ENCODE measurements around the gene GPRASP3. TPM values are rescaled to one million over a fixed set of nuclear protein-coding genes. Genes with fewer than 3 reads are reported as not detected.
A peak's percentile ranks its signal among the peaks of the same experiment; 100 is the strongest.

GPRASP3 gene
- total and polyA plus RNA-seq, 2 of the 4 experiments (the other 2 are of a cell fraction), result 2.2 to 8.1 TPM

DNA sequence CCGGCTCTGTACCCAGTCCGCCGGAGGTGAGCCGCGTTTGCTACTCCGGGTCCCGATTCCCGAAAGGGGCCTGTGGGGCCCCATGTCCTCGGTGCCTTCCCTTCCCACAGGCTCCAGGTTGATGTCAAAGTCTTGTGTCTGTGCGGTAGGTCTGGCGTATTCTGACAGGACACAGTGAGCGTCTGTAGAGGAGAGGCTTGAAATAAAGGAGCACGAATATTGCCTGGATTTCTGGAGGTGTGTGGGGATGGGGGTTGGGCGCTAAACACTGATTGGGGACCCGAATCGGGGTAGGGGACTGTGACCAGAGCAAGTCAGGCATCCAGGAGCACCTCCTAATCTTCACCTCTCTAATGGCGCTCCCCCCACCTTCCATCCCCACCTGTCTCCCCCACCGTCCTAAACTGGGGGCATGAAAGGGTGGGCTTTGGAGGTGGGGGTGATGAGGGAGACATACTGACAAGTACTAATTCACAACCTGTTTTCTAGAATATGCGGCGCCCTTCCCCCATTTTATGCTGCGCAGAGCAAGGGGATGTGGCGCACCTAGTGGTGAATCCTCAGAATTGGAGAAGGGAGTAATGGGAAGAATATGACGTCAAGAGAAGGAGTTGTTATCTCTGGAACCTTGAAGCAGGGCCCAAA is 7.4 kb upstream of the GPRASP3 start (continued):
- TF ChIP-seq RCOR1 (IDR thresholded peaks at IDR 0.05; ENCODE audit: insufficient replicate concordance, low read length), result no peak

GRCh38 chrX:102714994-102715393 is 5.5 kb upstream of the GPRASP3 start:
- no peak overlapping the region for H3K4me3 ChIP-seq (ENCODE audit: insufficient read depth, low read depth, low read length)
- H3K27ac ChIP-seq (ENCODE audit: insufficient read depth, low read length), result no peak overlapping the region
- no peak overlapping the region for H2AK5ac ChIP-seq (ENCODE audit: low read depth, low read length)
- H2BK5ac ChIP-seq (ENCODE audit: low read depth, low read length, poor library complexity, severe bottlenecking), result no peak overlapping the region
- H3K79me1 ChIP-seq (ENCODE audit: low read depth in 1 of 2, low read length in 2 of 2), result no peaks in the 10 kb centered on the region; a peak in 1 of 4 replicates
- WGBS, 2 experiments (ENCODE audit: extremely low coverage in 2 of 2, insufficient read length in 1 of 2), result 59% methylated on average over 6 of the region's 6 CpGs; no CpG with 5 or more reads in 1 of the 2 experiments
- H3K36me3 ChIP-seq (ENCODE audit: control insufficient read depth, insufficient read depth, low read length), result no peaks in the 10 kb centered on the region; the same call in 1 of the 2 replicates
- no peak overlapping the region for H4K91ac ChIP-seq (ENCODE audit: insufficient read depth, low read depth, low read length)
- H3K4me2 ChIP-seq (ENCODE audit: low read depth, low read length), result no peak overlapping the region
- dilution Hi-C loops (cut with HindIII; ENCODE audit: low sequenced_read_pairs, unreplicated experiment) (no loop called here), intact Hi-C loops (cut with micrococcal nuclease) (loop anchor here (10.0 kb wide), 1 partner anchor 200 kb away; the partner anchor contains the start of gene TMSB15A), in situ Hi-C loops (cut with MboI; ENCODE audit: low sequenced_read_pairs) (no loop called here)
- no peak overlapping the region for H3K4ac ChIP-seq (ENCODE audit: low read depth, low read length)
- H2AK9ac ChIP-seq (replicated peaks; ENCODE audit: low read depth, low read length, poor library complexity), result no peak overlapping the region
- H3K18ac ChIP-seq (ENCODE audit: low read depth, low read length), result no peak overlapping the region
- DNase-seq, result no peak
- no peaks in the 10 kb centered on the region; the same call in 1 of the 2 replicates for H3K9me1 ChIP-seq (ENCODE audit: insufficient read depth, low read length)
- ATAC-seq (ENCODE audit: low read depth), result no peak
- H4K8ac ChIP-seq (ENCODE audit: low read depth in 2 of 2, low read length in 2 of 2), result no peak overlapping the region
- H2BK15ac ChIP-seq (ENCODE audit: low read depth, low read length), result no peak overlapping the region
- TSS peak; percentile 52 for BruUV-seq (replicated peaks)
- H2BK120ac ChIP-seq (ENCODE audit: low read depth, low read length), result no peak overlapping the region
- H4K20me1 ChIP-seq (ENCODE audit: insufficient read depth, low read length), result no peaks in the 10 kb centered on the region
- H3K56ac ChIP-seq (ENCODE audit: extremely low read depth, insufficient read depth, low read length), result no peak overlapping the region
- no peak overlapping the region for H3K14ac ChIP-seq (replicated peaks; ENCODE audit: low read depth, low read length)
- no peaks in the 10 kb centered on the region; the same call in 1 of the 2 replicates for H3K27me3 ChIP-seq (ENCODE audit: control insufficient read depth, insufficient read depth, low read length)
- no peak overlapping the region for H2AFZ ChIP-seq (replicated peaks; ENCODE audit: low read length, poor library complexity)
- H2BK20ac ChIP-seq (ENCODE audit: low read depth, low read length), result no peak overlapping the region
- no peaks in the 10 kb centered on the region for H3K9me3 ChIP-seq (ENCODE audit: control insufficient read depth, insufficient read depth, low read length)
- ChIA-PET CTCF (no interaction called here), POLR2A (ENCODE audit: unreplicated experiment) (no interaction called here)
- no peak overlapping the region for H3K23ac ChIP-seq (ENCODE audit: low read depth, low read length)
- H3K9ac ChIP-seq (ENCODE audit: low read depth, low read length), result no peak overlapping the region
- H4K5ac ChIP-seq (ENCODE audit: low read depth, low read length), result no peak overlapping the region
- no peaks in the 10 kb centered on the region for H3K4me1 ChIP-seq (ENCODE audit: control insufficient read depth, insufficient read depth, low read length)
- TF ChIP-seq RAD21 (IDR thresholded peaks at IDR 0.05; ENCODE audit: low read length), result no peak
- no peak for TF ChIP-seq SMC3 (IDR thresholded peaks at IDR 0.05; ENCODE audit: low read depth, low read length)
- TF ChIP-seq MXI1 (IDR thresholded peaks at IDR 0.05; ENCODE audit: borderline replicate concordance, low read depth, low read length), result no peak
- no peak for TF ChIP-seq USF2 (IDR thresholded peaks at IDR 0.05; ENCODE audit: low read depth, low read length)
- TF ChIP-seq RFX5 (IDR thresholded peaks at IDR 0.05; ENCODE audit: low read depth, low read length), result no peak
- TF ChIP-seq RCOR1 (IDR thresholded peaks at IDR 0.05; ENCODE audit: insufficient replicate concordance, low read length), result no peak
- TF ChIP-seq CTCF (conservative IDR thresholded peaks at IDR 0.05; ENCODE audit: low read depth, low read length), result no peak
- no peak for TF ChIP-seq BHLHE40 (IDR thresholded peaks at IDR 0.05; ENCODE audit: low read depth, low read length)
- no peak for TF ChIP-seq NFE2L2 (IDR thresholded peaks at IDR 0.05; ENCODE audit: low read depth, low read length)
- no peak for TF ChIP-seq MAFK (IDR thresholded peaks at IDR 0.05; ENCODE audit: low read depth, low read length)
- no peak for TF ChIP-seq POLR2A (IDR thresholded peaks at IDR 0.05; ENCODE audit: low read depth, low read length)
- no peak for TF ChIP-seq FOS (IDR thresholded peaks at IDR 0.05; ENCODE audit: low read depth, low read length)
- no peak for TF ChIP-seq MAZ (IDR thresholded peaks at IDR 0.05; ENCODE audit: borderline replicate concordance, low read depth, low read length)
- TF ChIP-seq CHD1 (IDR thresholded peaks at IDR 0.05; ENCODE audit: low read depth, low read length), result no peak
- TF ChIP-seq CEBPB (IDR thresholded peaks at IDR 0.05; ENCODE audit: low read depth, low read length), result no peak
